ENCODE data around the gene PGAM5. TPM values are rescaled to one million over a fixed set of nuclear protein-coding genes. Genes with fewer than 3 reads are reported as not detected.

Gene PGAM5
- total and polyA plus RNA-seq, 9 of the 15 experiments (the other 6 are each of a cell fraction or from before 2014, with no cell fraction given), result 7.4 to 121 (median 69.5) TPM

DNA sequence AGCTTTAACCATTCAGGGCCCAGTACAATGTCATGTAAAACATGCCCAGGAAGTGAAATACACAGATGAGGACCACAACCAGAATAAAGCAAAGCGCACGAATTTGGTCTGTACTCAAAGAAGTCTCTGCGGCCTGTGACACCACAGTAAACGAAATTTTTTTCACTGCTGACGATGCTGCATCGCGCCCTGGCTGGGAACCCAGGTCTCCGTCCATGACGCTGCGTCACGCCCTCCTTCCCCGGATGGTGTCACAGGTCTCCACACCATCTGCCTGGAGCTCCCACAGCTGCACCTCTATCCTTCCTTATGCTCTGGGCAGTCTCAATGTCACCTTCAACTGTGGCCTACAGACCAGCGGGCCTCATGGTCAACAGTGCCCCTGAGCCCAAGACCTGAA is 33.2 kb downstream of the PGAM5 start:
- Histone ChIP-seq H3K9ac (ENCODE audit: insufficient read depth in 1 of 2, low read depth in 2 of 2, low read length in 2 of 2) (no peak overlapping the region), H2AFZ (ENCODE audit: low read depth, low read length) (no peak overlapping the region), H3K9me3 (replicated peaks; ENCODE audit: control insufficient read depth, insufficient read depth, low read depth, low read length) (no peaks in the 10 kb centered on the region), H3K27ac (ENCODE audit: extremely low read depth, low read depth, low read length) (no peak overlapping the region), H3K9me1 (ENCODE audit: control insufficient read depth, insufficient read depth, low read length) (no peaks in the 10 kb centered on the region), H3K36me3 (ENCODE audit: control insufficient read depth, insufficient read depth, low read length) (peaks cover 94% of the 10 kb centered on the region), H3K4me3 (no peak overlapping the region), H3K4me1 (replicated peaks in 1 of 2; ENCODE audit: control insufficient read depth in 2 of 2, insufficient read depth in 2 of 2, low read length in 2 of 2) (no peaks in the 10 kb centered on the region), H3K79me2 (ENCODE audit: control insufficient read depth, insufficient read depth, low read length) (peaks cover 16% of the 10 kb centered on the region; the same call in 2 of the 3 replicates), H3K27me3 (ENCODE audit: control insufficient read depth in 2 of 2, insufficient read depth in 2 of 2, low read length in 2 of 2) (no peaks in the 10 kb centered on the region), H4K20me1 (replicated peaks; ENCODE audit: control insufficient read depth, insufficient read depth, low read length) (peaks cover 4% of the 10 kb centered on the region; the same call in 1 of the 2 replicates), H3K4me2 (ENCODE audit: insufficient read depth, low read length) (no peak overlapping the region)
- intact Hi-C loops (cut with micrococcal nuclease) (no loop called here), in situ Hi-C loops (cut with MboI) (no loop called here)
- TF ChIP-seq LEF1 (IDR thresholded peaks at IDR 0.05), result no peak
- TF ChIP-seq, protein P1, sequence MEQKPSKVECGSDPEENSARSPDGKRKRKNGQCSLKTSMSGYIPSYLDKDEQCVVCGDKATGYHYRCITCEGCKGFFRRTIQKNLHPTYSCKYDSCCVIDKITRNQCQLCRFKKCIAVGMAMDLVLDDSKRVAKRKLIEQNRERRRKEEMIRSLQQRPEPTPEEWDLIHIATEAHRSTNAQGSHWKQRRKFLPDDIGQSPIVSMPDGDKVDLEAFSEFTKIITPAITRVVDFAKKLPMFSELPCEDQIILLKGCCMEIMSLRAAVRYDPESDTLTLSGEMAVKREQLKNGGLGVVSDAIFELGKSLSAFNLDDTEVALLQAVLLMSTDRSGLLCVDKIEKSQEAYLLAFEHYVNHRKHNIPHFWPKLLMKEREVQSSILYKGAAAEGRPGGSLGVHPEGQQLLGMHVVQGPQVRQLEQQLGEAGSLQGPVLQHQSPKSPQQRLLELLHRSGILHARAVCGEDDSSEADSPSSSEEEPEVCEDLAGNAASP (IDR thresholded peaks at IDR 0.05), result no peak
- no peak for TF ChIP-seq ZNF197 (CRISPR knock-in tag; IDR thresholded peaks at IDR 0.05; ENCODE audit: low read depth)
- FAIRE-seq (no peak), ATAC-seq (no peak), DNase-seq (ENCODE audit: extremely low read depth in 1 of 4, low spot score in 3 of 4) (no peak)
- no TSS peak for BruUV-seq (replicated peaks)
- POLR2A ChIA-PET, result no interaction called here
- 87% methylated on average over 13 of the region's 13 CpGs for WGBS (ENCODE audit: insufficient coverage, low coverage, missing lambda C conversion rate)
- CTCF ChIA-PET (ENCODE audit: low intra/inter-chr PET ratio), result no interaction called here

DNA sequence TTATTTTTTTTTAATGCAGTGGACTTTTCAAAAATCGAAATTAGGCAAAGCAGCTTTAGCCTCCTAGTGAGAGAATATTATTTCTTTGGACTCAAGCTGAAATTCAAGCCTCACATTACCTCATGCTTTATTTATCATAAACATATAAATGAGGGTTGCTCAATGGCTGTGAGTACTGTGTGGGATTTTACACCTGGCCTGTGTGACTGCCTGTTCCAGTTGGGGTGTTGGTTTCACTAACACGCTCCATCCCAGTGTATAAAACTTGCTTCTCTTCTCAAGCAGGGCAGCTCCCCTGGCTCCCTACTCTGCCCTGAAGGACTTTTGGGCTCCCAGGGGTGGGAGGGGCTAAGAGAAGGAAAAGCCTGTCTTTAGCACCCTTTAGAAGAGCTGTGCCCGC is 36.0 kb downstream of the PGAM5 start:
- Histone ChIP-seq H3K4me3 (no peak overlapping the region), H3K9ac (ENCODE audit: insufficient read depth in 1 of 2, low read depth in 2 of 2, low read length in 2 of 2) (no peak overlapping the region), H3K79me2 (ENCODE audit: control insufficient read depth, insufficient read depth, low read length) (peaks cover 16% of the 10 kb centered on the region; the same call in 2 of the 3 replicates), H2AFZ (ENCODE audit: low read depth, low read length) (no peak overlapping the region), H3K27ac (ENCODE audit: extremely low read depth, low read depth, low read length) (no peak overlapping the region), H3K4me2 (ENCODE audit: insufficient read depth, low read length) (no peak overlapping the region), H4K20me1 (replicated peaks; ENCODE audit: control insufficient read depth, insufficient read depth, low read length) (peaks cover 4% of the 10 kb centered on the region; the same call in 1 of the 2 replicates), H3K9me1 (ENCODE audit: control insufficient read depth, insufficient read depth, low read length) (no peaks in the 10 kb centered on the region), H3K27me3 (ENCODE audit: control insufficient read depth in 2 of 2, insufficient read depth in 2 of 2, low read length in 2 of 2) (no peaks in the 10 kb centered on the region), H3K36me3 (ENCODE audit: control insufficient read depth, insufficient read depth, low read length) (peaks cover 90% of the 10 kb centered on the region), H3K4me1 (replicated peaks in 1 of 2; ENCODE audit: control insufficient read depth in 2 of 2, insufficient read depth in 2 of 2, low read length in 2 of 2) (no peaks in the 10 kb centered on the region), H3K9me3 (replicated peaks; ENCODE audit: control insufficient read depth, insufficient read depth, low read depth, low read length) (no peaks in the 10 kb centered on the region)
- in situ Hi-C loops (cut with MboI) (no loop called here), intact Hi-C loops (cut with micrococcal nuclease) (no loop called here)
- 94% methylated on average over 2 of the region's 3 CpGs for WGBS (ENCODE audit: insufficient coverage, low coverage, missing lambda C conversion rate)
- ChIA-PET POLR2A (no interaction called here), CTCF (ENCODE audit: low intra/inter-chr PET ratio) (no interaction called here)
- TF ChIP-seq CHD2 (IDR thresholded peaks at IDR 0.05; ENCODE audit: low read depth, low read length) (no peak), MEIS2 (IDR thresholded peaks at IDR 0.05; ENCODE audit: partially characterized antibody) (no peak), CREBBP (IDR thresholded peaks at IDR 0.05; ENCODE audit: low read depth, low read length) (no peak)
- no peak for ATAC-seq
- BruUV-seq (replicated peaks), result no TSS peak
- FAIRE-seq, result no peak
- DNase-seq (ENCODE audit: extremely low read depth in 1 of 4, low spot score in 3 of 4), result no peak
